Measurements from ENCODE around the gene TMOD1. TPM values are rescaled to one million over a fixed set of nuclear protein-coding genes. Genes with fewer than 3 reads are reported as not detected.
A peak's percentile ranks its signal among the peaks of the same experiment; 100 is the strongest.
"Not testable (repeated sequence)": the region's sequence is repeated elsewhere in the genome, so short reads cannot be mapped to it uniquely, and the experiment has no call there.

The TMOD1 gene
- total RNA-seq, 1 donor from 2014 or later: 11.4 TPM

- DNase-seq (ENCODE audit: low spot score): no peak
These were observed 93.0 kb downstream of the TMOD1 start for GRCh38 chr9:97594381-97594921.

GRCh38 chr9:97596906-97597305, 95.4 kb downstream of the TMOD1 start:
- DNase-seq (ENCODE audit: low spot score): no peak

- DNase-seq (ENCODE audit: low spot score): peak; percentile 87
These were observed 97.2 kb downstream of the TMOD1 start for GRCh38 chr9:97598461-97599288.

- no peak for DNase-seq (ENCODE audit: low spot score)
These were observed 97.9 kb downstream of the TMOD1 start for GRCh38 chr9:97599314-97599846.

- DNase-seq (ENCODE audit: low spot score): no peak
These were observed 99.2 kb downstream of the TMOD1 start for GRCh38 chr9:97600531-97601227.

GRCh38 chr9:97601228-97601898, 99.9 kb downstream of the TMOD1 start:
- no peak for DNase-seq (ENCODE audit: low spot score)

- DNase-seq (ENCODE audit: low spot score): no peak
These were observed 101.0 kb downstream of the TMOD1 start for GRCh38 chr9:97602430-97602829.

GRCh38 chr9:97604901-97605645, 103.6 kb downstream of the TMOD1 start:
- no peak for DNase-seq (ENCODE audit: low spot score)

GRCh38 chr9:97615439-97616072, 114.1 kb downstream of the TMOD1 start:
- peak; percentile 60 for DNase-seq (ENCODE audit: low spot score)

- no peak for DNase-seq (ENCODE audit: low spot score)
These were observed 116.5 kb downstream of the TMOD1 start for GRCh38 chr9:97617939-97618416.

GRCh38 chr9:97620063-97620462, 118.6 kb downstream of the TMOD1 start:
- DNase-seq (ENCODE audit: low spot score): not testable (repeated sequence)

- DNase-seq (ENCODE audit: low spot score): not testable (repeated sequence)
These were observed 121.0 kb downstream of the TMOD1 start for GRCh38 chr9:97622483-97622882.

GRCh38 chr9:97623946-97624345, 122.5 kb downstream of the TMOD1 start:
- DNase-seq (ENCODE audit: low spot score): no peak

- DNase-seq (ENCODE audit: low spot score): no peak
These were observed 124.2 kb downstream of the TMOD1 start for GRCh38 chr9:97625620-97626019.

GRCh38 chr9:97627624-97628023, 126.2 kb downstream of the TMOD1 start:
- no peak for DNase-seq (ENCODE audit: low spot score)

- no peak for DNase-seq (ENCODE audit: low spot score)
These were observed 127.2 kb downstream of the TMOD1 start for GRCh38 chr9:97628668-97629067.

- no peak for DNase-seq (ENCODE audit: low spot score)
These were observed 127.7 kb downstream of the TMOD1 start for GRCh38 chr9:97629156-97629555.

- no peak for DNase-seq (ENCODE audit: low spot score)
These were observed 129.1 kb downstream of the TMOD1 start for GRCh38 chr9:97630591-97630990.

- peak; percentile 46 for DNase-seq (ENCODE audit: low spot score)
These were observed 130.9 kb downstream of the TMOD1 start for GRCh38 chr9:97632248-97632984.

Data from mucosa of gallbladder (tissue), 1 donor.